ENCODE data around the gene ARID5B. TPM values are rescaled to one million over a fixed set of nuclear protein-coding genes. Genes with fewer than 3 reads are reported as not detected.

The ARID5B gene
- total RNA-seq, 1 experiment from 2014 or later = 0.04 TPM

DNA sequence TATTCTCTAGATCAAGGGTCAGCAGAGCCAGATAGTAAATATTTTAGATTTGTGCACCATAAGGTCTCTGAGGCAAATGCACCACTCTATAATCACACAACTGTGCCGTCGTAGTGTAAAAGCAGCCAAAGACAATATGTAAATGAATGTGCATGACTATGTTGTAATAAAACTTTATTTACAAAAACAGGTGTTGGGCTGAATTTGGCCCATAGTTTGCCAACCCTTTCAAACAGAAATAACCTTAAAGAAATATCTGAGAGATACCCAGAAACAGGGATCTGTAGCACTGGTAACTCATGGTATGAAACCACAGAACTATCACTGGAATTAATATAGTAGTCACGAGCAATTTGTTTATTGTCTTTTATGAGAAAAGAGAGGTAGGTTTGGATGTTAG, 86.0 kb downstream of the ARID5B start:
- Histone ChIP-seq H2BK12ac (ENCODE audit: insufficient read length, low read depth, low read length) (no peak overlapping the region), H3K18ac (ENCODE audit: insufficient read length, low read depth, low read length) (no peak overlapping the region), H2BK5ac (ENCODE audit: insufficient read length, low read length) (no peak overlapping the region), H2AK5ac (ENCODE audit: insufficient read length, low read length) (no peak overlapping the region), H3K4me1 (ENCODE audit: insufficient read depth, low read length) (peaks cover 17% of the 10 kb centered on the region), H3K79me2 (ENCODE audit: insufficient read depth, low read length) (no peaks in the 10 kb centered on the region), H4K91ac (ENCODE audit: insufficient read length, low read depth, low read length) (no peak overlapping the region), H3K9ac (ENCODE audit: extremely low read depth, insufficient read length, low read length) (no peak overlapping the region), H4K5ac (ENCODE audit: insufficient read length, low read depth, low read length) (no peak overlapping the region), H3K4me2 (ENCODE audit: insufficient read depth, insufficient read length, low read length) (no peak overlapping the region), H3K27me3 (ENCODE audit: insufficient read depth, low read length) (no peaks in the 10 kb centered on the region), H3T11ph (ENCODE audit: low read length) (no peak overlapping the region), H4K20me1 (ENCODE audit: control insufficient read depth, insufficient read depth, insufficient read length) (no peaks in the 10 kb centered on the region), H3K14ac (ENCODE audit: insufficient read depth, low read length) (no peak overlapping the region), H3K79me1 (ENCODE audit: insufficient read depth, low read depth, low read length, poor library complexity, severe bottlenecking) (no peaks in the 10 kb centered on the region), H4K8ac (replicated peaks; ENCODE audit: insufficient read length, low read depth, low read length) (no peak overlapping the region), H3K9me3 (ENCODE audit: control insufficient read depth, low read depth, low read length) (no peaks in the 10 kb centered on the region), H3K56ac (ENCODE audit: insufficient read length, low read depth, low read length) (no peak overlapping the region), H2BK15ac (ENCODE audit: low read depth, low read length) (no peak overlapping the region), H2BK20ac (ENCODE audit: low read depth, low read length, poor library complexity, severe bottlenecking) (no peak overlapping the region), H3K4ac (ENCODE audit: low read depth, low read length) (no peak overlapping the region), H3K23ac (ENCODE audit: insufficient read length, low read depth, low read length) (no peak overlapping the region), H2AFZ (ENCODE audit: low read length) (no peak overlapping the region), H3K27ac (ENCODE audit: insufficient read length, low read depth, low read length) (no peak overlapping the region), H3K23me2 (ENCODE audit: insufficient read length, low read depth, low read length, poor library complexity, severe bottlenecking) (no peaks in the 10 kb centered on the region), H2BK120ac (ENCODE audit: low read depth, low read length, poor library complexity, severe bottlenecking) (no peak overlapping the region)
- TF ChIP-seq, protein P1, sequence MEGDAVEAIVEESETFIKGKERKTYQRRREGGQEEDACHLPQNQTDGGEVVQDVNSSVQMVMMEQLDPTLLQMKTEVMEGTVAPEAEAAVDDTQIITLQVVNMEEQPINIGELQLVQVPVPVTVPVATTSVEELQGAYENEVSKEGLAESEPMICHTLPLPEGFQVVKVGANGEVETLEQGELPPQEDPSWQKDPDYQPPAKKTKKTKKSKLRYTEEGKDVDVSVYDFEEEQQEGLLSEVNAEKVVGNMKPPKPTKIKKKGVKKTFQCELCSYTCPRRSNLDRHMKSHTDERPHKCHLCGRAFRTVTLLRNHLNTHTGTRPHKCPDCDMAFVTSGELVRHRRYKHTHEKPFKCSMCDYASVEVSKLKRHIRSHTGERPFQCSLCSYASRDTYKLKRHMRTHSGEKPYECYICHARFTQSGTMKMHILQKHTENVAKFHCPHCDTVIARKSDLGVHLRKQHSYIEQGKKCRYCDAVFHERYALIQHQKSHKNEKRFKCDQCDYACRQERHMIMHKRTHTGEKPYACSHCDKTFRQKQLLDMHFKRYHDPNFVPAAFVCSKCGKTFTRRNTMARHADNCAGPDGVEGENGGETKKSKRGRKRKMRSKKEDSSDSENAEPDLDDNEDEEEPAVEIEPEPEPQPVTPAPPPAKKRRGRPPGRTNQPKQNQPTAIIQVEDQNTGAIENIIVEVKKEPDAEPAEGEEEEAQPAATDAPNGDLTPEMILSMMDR (conservative IDR thresholded peaks at IDR 0.05) = no peak
- Mint-ChIP-seq H3K27ac (no peak overlapping the region), H3K36me3 (ENCODE audit: insufficient read depth in 1 of 3, low read depth in 3 of 3) (peaks cover 0 to 5% (median 0%) of the 10 kb centered on the region in 3 experiments; a peak in 2 of 7 replicates), H3K9me3 (peaks cover 0 to 4% of the 10 kb centered on the region in 2 experiments; a peak in 4 of 5 replicates), H3K4me1 (peaks cover 42 to 47% of the 10 kb centered on the region in 2 experiments), H3K27me3 (ENCODE audit: low read depth) (no peaks in the 10 kb centered on the region), H3K4me3 (no peak overlapping the region)
- 100% methylated on average over 1 of the region's 3 CpGs for WGBS (ENCODE audit: extremely low coverage, insufficient read length, low lambda C conversion rate)
- DNase-seq = no peak
